Activated CD8-positive, alpha-beta T cell treated with anti-CD3 and anti-CD28 coated beads, Interleukin-2, amount 10 ng/mL, durations not matched to agents 7 days and 5 days (primary cell): ENCODE data around the gene VAX1. TPM values are rescaled to one million over a fixed set of nuclear protein-coding genes. Genes with fewer than 3 reads are reported as not detected.
"Not testable (repeated sequence)": the region's sequence is repeated elsewhere in the genome, so short reads cannot be mapped to it uniquely, and the experiment has no call there.

Source experiments
- ATAC-seq: fragments of 150-1000 bp; cut with Tn5 transposase; one replicate; pipeline ENCODE4 v1.10.0; 2021; ENCODE audit warnings: moderate library complexity
- CTCF ChIA-PET: fragments of 350-600 bp; sonication (Branson Sonifier 250); formaldehyde crosslinking; loops from one replicate; lab custom pipeline; 2021; ENCODE audit warnings: antibody characterized with exemption; lab: Charles Lee
- POLR2A ChIA-PET: fragments of 350-600 bp; sonication (Branson Sonifier 250); formaldehyde crosslinking; loops from one replicate; lab custom pipeline; 2021; ENCODE audit warnings: antibody characterized with exemption; lab: Charles Lee
- DNase-seq: peaks from one replicate; pipeline ENCODE4 v3.0.0-alpha.2; 2020
- H3K27ac Mint-ChIP-seq: one replicate; pipeline ENCODE4 v1.8.0; 2021; ENCODE audit warnings: mild to moderate bottlenecking, mixed read lengths
- H3K27me3 Mint-ChIP-seq: one replicate; pipeline ENCODE4 v1.8.0; 2021; ENCODE audit warnings: low read depth, mixed read lengths
- H3K36me3 Mint-ChIP-seq: one replicate; pipeline ENCODE4 v1.8.0; 2021; ENCODE audit warnings: low read depth, mixed read lengths
- H3K4me1 Mint-ChIP-seq: one replicate; pipeline ENCODE4 v1.8.0; 2021; ENCODE audit warnings: low read depth, mixed read lengths
- H3K4me3 Mint-ChIP-seq: one replicate; pipeline ENCODE4 v1.8.0; 2021; ENCODE audit warnings: mild to moderate bottlenecking, mixed read lengths
- H3K9me3 Mint-ChIP-seq: one replicate; pipeline ENCODE4 v1.8.0; 2022; ENCODE audit warnings: mixed read lengths; ENCODE audit not compliant: insufficient read depth
- total RNA-seq, 2 experiments: library from RNA; stranded (reverse); gene quantifications; one replicate each; pipeline ENCODE4 v1.2.3, GENCODE V29; 2021

Gene VAX1
- total RNA-seq, 2 experiments from 2014 or later = not detected

- ChIA-PET CTCF (interaction anchor here (0.8 to 3.5 kb wide), 2 partner anchors 34 to 41 kb away, joined by 3 to 19 read pairs; no protein-coding TSS in a partner anchor), POLR2A (no interaction called here)
- Mint-ChIP-seq H3K36me3 (peaks cover 5% of the 10 kb centered on the region), H3K4me3 (peak overlapping the region; percentile 31), H3K4me1 (peaks cover 17% of the 10 kb centered on the region), H3K27ac (peak overlapping the region; percentile 68), H3K9me3 (no peaks in the 10 kb centered on the region), H3K27me3 (peaks cover 76% of the 10 kb centered on the region)
- ATAC-seq (no peak), DNase-seq (no peak)
Observed at GRCh38 chr10:117133273-117134055, 4.6 kb downstream of the VAX1 start.

GRCh38 chr10:117132751-117133231, 5.3 kb downstream of the VAX1 start:
- peak overlapping the region; percentile 34 for H3K27ac Mint-ChIP-seq
- H3K4me1 Mint-ChIP-seq = peaks cover 14% of the 10 kb centered on the region
- peak overlapping the region; percentile 25 for H3K4me3 Mint-ChIP-seq
- peaks cover 4% of the 10 kb centered on the region for H3K36me3 Mint-ChIP-seq
- no peak for DNase-seq
- no peak for ATAC-seq
- ChIA-PET CTCF (no interaction called here), POLR2A (no interaction called here)
- no peaks in the 10 kb centered on the region for H3K9me3 Mint-ChIP-seq
- peaks cover 72% of the 10 kb centered on the region for H3K27me3 Mint-ChIP-seq

DNA sequence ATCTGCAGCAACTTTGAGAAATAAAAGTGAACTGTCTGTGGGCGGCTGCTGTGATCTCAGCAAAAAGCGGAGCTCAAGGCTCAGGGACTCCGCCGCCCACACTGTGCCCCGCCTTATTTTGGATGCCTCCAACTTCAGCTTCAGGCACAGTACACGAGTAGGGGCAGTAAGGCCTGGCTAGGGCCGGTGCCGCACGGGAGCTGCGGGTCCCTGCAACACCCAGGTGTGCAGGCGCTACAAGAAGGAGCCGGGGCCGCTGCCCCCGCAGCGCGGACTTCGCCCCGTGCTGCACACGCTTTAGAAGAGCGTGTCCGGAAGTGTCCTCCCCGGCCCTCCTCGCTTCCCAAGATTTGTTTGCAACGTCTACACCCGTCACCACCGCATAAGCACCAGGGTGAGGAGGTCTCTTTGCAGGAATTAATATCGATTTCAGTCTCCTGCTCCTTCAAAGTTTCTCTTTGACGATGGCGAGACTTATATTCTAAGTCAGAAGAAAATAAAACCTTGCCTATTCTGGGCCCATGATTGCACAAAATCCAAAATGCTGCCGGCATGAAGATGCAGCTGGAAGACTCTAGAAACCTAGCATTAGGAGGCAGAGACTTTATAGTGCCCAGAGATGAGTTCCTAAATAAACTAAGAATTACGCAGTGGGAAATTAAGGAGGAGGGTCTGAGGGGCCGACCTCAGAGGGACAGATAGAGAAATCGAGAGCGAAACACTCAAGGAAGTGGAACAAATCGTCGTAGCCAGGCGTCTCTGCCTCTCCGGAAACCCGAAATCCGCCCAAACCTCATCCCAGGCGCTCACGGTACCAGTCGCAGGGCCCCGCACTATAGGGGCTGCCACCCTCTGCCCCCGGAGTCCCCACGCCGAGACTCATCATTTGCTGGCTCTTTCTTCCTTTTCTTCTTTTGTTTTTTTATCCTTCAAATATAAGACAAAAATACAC, 6.4 kb downstream of the VAX1 start:
- Mint-ChIP-seq H3K9me3 (no peaks in the 10 kb centered on the region), H3K27me3 (peaks cover 67% of the 10 kb centered on the region), H3K36me3 (peaks cover 4% of the 10 kb centered on the region), H3K4me3 (peak overlapping the region; percentile 10), H3K4me1 (peaks cover 13% of the 10 kb centered on the region), H3K27ac (no peak overlapping the region)
- ATAC-seq (no peak), DNase-seq (no peak)
- POLR2A ChIA-PET = no interaction called here
- CTCF ChIA-PET = interaction anchor here (1.0 to 2.7 kb wide), 2 partner anchors 43 to 335 kb away, joined by 3 to 11 read pairs; no protein-coding TSS in a partner anchor

DNA sequence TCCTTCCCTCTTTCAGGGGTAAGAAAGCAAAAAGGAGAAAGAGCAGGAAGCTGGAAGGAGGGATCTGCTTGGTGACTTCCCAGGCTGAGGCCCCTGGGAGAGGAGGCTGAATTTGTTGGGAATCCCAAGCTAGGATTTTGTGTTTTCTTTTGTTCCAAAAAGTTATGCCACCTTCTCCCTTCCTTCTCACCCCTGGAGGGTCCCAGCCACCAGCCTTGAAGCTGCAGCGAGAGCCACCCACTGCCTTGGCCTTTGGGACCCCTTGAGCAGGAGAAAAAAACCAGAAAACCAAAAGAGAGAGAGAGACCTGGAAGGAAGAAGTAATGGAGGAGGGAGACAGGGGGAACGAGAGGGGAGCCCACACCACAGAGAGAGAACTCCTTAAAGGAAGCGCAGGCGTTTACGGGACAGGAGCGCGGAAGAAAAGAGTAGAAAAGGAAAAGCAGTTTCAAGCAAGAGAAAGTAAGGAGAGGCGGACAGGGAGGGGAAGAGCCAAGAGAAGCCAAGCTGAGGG, 7.2 kb downstream of the VAX1 start:
- Mint-ChIP-seq H3K9me3 (no peaks in the 10 kb centered on the region), H3K36me3 (peaks cover 4% of the 10 kb centered on the region), H3K4me1 (peaks cover 13% of the 10 kb centered on the region), H3K27ac (no peak overlapping the region), H3K27me3 (peaks cover 60% of the 10 kb centered on the region), H3K4me3 (no peak overlapping the region)
- DNase-seq = no peak
- ChIA-PET POLR2A (no interaction called here), CTCF (interaction anchor here (2.7 kb wide), 1 partner anchor 44 kb away, joined by 11 read pairs; no protein-coding TSS in a partner anchor)
- ATAC-seq = no peak

GRCh38 chr10:117130346-117130745, 7.7 kb downstream of the VAX1 start:
- DNase-seq (no peak), ATAC-seq (no peak)
- H3K27me3 Mint-ChIP-seq = peaks cover 54% of the 10 kb centered on the region
- H3K9me3 Mint-ChIP-seq = no peaks in the 10 kb centered on the region
- peaks cover 13% of the 10 kb centered on the region for H3K4me1 Mint-ChIP-seq
- H3K36me3 Mint-ChIP-seq = peaks cover 4% of the 10 kb centered on the region
- H3K27ac Mint-ChIP-seq = no peak overlapping the region
- no peak overlapping the region for H3K4me3 Mint-ChIP-seq
- ChIA-PET POLR2A (no interaction called here), CTCF (interaction anchor here (1.3 to 2.7 kb wide), 2 partner anchors 37 to 44 kb away, joined by 3 to 11 read pairs; no protein-coding TSS in a partner anchor)

GRCh38 chr10:117126645-117127044, 11.4 kb downstream of the VAX1 start:
- H3K4me1 Mint-ChIP-seq, CTCF ChIA-PET, POLR2A ChIA-PET, ATAC-seq, H3K27ac Mint-ChIP-seq, H3K4me3 Mint-ChIP-seq, H3K9me3 Mint-ChIP-seq, H3K36me3 Mint-ChIP-seq, DNase-seq: not testable (repeated sequence)
- H3K27me3 Mint-ChIP-seq = peaks cover 25% of the 10 kb centered on the region

- no peaks in the 10 kb centered on the region for H3K9me3 Mint-ChIP-seq
- no peaks in the 10 kb centered on the region for H3K36me3 Mint-ChIP-seq
- H3K4me3 Mint-ChIP-seq = no peak overlapping the region
- peaks cover 19% of the 10 kb centered on the region for H3K27me3 Mint-ChIP-seq
- no peak overlapping the region for H3K27ac Mint-ChIP-seq
- DNase-seq (no peak), ATAC-seq (no peak)
- ChIA-PET CTCF (no interaction called here), POLR2A (no interaction called here)
- H3K4me1 Mint-ChIP-seq = no peaks in the 10 kb centered on the region
Observed at GRCh38 chr10:117126034-117126433, 12.0 kb downstream of the VAX1 start.

DNA sequence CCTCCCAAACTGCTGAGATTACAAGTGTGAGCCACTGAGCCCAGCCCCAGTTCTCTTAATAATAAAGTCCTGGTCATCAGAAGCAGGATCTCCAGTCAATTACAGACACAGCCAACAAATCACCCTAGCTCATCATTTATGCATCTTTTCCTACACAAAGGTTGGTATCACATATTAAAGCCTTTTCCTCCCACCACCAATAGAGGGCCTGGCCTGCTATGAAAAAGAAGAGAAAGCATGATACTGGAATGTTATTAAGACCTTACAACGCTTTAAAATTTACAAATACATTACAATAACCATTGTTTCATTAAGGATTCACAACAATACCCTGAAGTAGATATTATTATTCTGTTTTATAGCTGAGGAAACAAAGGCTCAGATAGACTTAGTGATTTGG, 25.9 kb downstream of the VAX1 start:
- Mint-ChIP-seq H3K27ac (no peak overlapping the region), H3K9me3 (no peaks in the 10 kb centered on the region), H3K36me3 (no peaks in the 10 kb centered on the region), H3K27me3 (peaks cover 14% of the 10 kb centered on the region), H3K4me1 (no peaks in the 10 kb centered on the region), H3K4me3 (no peak overlapping the region)
- ChIA-PET POLR2A (no interaction called here), CTCF (no interaction called here)
- ATAC-seq (no peak), DNase-seq (no peak)

DNA sequence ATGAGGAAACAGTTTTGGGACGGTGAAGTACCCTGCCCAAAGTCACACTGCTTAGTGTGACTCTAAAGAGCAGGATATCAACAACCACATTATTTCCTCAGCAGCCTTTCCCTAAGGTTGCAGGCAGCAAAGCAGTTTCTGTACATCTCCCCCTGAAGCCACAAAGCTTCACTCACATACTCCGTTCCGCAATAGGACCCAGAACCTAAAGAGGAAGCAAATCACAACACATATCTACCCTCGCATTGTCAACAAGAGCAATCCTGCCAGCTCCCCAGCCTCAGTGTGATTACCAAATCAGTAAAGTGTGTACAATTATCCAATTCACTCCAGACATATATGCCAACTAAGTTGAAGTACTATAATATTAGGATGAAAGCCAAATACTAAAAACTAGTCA, 30.8 kb downstream of the VAX1 start:
- ChIA-PET POLR2A (no interaction called here), CTCF (interaction anchor here (1.3 kb wide), 1 partner anchor 68 kb away, joined by 3 read pairs; no protein-coding TSS in a partner anchor)
- Mint-ChIP-seq H3K27ac (no peak overlapping the region), H3K36me3 (no peaks in the 10 kb centered on the region), H3K9me3 (no peaks in the 10 kb centered on the region), H3K4me3 (no peak overlapping the region), H3K27me3 (peaks cover 7% of the 10 kb centered on the region), H3K4me1 (peaks cover 3% of the 10 kb centered on the region)
- DNase-seq (no peak), ATAC-seq (no peak)

DNA sequence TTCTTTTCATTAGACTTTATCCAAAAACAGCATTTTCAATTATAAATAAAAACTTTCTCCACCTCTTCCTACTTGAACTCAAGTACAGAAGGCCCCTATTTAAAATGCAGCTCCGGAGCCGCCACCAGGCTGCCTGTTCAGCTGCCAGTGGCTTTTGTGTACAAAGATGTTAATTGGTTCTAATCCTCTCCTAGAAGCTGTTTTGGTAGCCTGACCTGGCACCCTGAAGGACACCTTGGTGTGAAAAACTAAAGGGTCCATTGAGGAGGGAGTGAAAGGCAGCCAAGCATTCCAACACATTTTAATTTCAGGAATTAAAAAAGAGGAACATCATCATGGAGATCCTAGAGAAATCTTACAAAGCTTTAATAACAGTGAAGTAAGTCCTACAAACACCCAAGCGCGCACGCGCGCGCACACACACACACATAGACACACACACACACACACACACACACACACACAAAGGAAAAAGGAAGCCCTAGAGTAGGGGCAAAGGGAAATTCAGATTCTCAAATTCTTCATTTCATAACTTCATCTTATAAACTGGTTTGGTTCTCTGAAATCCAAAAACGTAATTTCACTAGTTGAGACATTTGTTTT, 41.4 kb downstream of the VAX1 start:
- POLR2A ChIA-PET = no interaction called here
- CTCF ChIA-PET = no interaction called here
- peaks cover 2% of the 10 kb centered on the region for H3K27me3 Mint-ChIP-seq
- no peak overlapping the region for H3K4me3 Mint-ChIP-seq
- no peak for ATAC-seq
- no peak overlapping the region for H3K27ac Mint-ChIP-seq
- H3K36me3 Mint-ChIP-seq = no peaks in the 10 kb centered on the region
- H3K9me3 Mint-ChIP-seq = no peaks in the 10 kb centered on the region
- no peaks in the 10 kb centered on the region for H3K4me1 Mint-ChIP-seq
- no peak for DNase-seq

DNA sequence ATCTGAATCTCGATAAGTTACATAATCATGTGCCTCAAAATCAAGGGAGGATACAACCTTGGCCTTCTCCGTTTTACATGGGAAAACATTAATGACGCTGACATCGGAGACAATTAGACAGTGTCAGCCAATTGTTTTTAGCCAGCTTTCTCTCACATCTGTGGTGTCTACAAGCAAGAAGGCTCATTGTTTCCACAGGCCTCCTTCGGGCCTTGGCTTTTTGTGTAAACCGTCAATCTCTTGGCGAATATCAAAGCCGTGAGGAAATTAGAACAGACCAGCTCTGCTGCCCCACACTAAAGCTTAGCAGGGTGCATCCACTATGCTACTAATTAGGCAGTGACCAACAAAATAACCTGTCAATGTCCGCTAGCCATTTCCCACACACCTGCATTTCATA, 43.2 kb downstream of the VAX1 start:
- ATAC-seq = no peak
- H3K4me1 Mint-ChIP-seq = no peaks in the 10 kb centered on the region
- no peaks in the 10 kb centered on the region for H3K36me3 Mint-ChIP-seq
- H3K27ac Mint-ChIP-seq = no peak overlapping the region
- H3K9me3 Mint-ChIP-seq = no peaks in the 10 kb centered on the region
- no peak overlapping the region for H3K4me3 Mint-ChIP-seq
- DNase-seq = no peak
- ChIA-PET CTCF (interaction anchor here (0.7 to 1.0 kb wide), 2 partner anchors 80 to 219 kb away, joined by 3 read pairs; no protein-coding TSS in a partner anchor), POLR2A (no interaction called here)
- peaks cover 2% of the 10 kb centered on the region for H3K27me3 Mint-ChIP-seq
